IPS-11a (cell line): Measurements from ENCODE around the gene KLK12.
A peak's percentile ranks its signal among the peaks of the same experiment; 100 is the strongest.
"Not testable (repeated sequence)": the region's sequence is repeated elsewhere in the genome, so short reads cannot be mapped to it uniquely, and the experiment has no call there.

Source experiments
- H3K4me3 ChIP-seq: one replicate; pipeline ENCODE4 v1.5.1; 2013; ENCODE audit warnings: low read depth, low read length, control low read depth

Gene KLK12

GRCh38 chr19:51016798-51017683, 17.8 kb downstream of the KLK12 start:
- peak overlapping the region; percentile 58 for H3K4me3 ChIP-seq

DNA sequence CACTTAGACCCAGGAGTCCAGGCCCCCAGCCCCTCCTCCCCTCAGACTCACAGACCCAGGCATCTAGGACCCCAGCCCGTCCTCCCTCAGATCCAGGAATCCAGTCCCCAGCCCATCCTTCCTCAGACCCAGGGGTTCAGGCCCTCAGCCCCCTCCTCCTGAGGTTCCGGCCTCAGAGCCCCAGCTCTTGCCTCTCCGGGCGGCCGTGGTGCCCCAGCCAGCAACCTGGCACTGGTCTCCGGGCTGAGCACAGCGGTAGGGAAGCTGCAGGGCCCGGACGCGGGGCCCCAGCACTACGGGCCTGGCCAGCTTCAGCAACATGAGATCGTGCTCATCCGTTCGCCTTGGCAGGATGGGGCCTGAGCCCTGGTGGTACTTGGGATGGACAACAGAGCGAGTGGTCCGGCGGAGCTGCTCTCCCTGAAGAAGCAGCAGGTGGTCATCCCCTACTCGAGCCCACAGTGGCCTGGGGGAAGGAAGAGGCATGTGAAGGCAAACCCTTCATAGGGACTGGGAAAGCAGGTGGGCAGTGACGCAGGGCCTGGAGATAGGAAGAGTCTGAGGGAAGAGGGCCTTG, 19.0 kb downstream of the KLK12 start:
- H3K4me3 ChIP-seq = no peak overlapping the region

DNA sequence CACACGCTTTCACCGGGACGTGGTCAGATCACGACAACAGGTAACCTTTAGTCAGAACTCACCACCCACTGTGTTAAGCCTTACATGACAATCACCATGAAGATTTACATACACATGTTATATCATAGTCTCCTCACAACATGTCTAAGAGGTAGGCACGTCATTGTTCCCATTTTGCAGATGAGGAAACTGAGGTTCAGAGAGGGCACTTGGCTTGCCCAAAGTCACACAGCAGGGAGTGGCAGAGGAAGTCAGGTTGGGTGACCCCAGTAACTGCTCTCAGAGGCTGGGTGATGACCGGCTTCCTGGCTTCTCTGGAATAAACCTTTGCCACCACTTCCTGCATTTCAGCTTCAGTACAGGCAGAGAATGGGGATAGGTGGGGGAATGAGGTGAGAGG, 20.6 kb downstream of the KLK12 start:
- no peak overlapping the region for H3K4me3 ChIP-seq

DNA sequence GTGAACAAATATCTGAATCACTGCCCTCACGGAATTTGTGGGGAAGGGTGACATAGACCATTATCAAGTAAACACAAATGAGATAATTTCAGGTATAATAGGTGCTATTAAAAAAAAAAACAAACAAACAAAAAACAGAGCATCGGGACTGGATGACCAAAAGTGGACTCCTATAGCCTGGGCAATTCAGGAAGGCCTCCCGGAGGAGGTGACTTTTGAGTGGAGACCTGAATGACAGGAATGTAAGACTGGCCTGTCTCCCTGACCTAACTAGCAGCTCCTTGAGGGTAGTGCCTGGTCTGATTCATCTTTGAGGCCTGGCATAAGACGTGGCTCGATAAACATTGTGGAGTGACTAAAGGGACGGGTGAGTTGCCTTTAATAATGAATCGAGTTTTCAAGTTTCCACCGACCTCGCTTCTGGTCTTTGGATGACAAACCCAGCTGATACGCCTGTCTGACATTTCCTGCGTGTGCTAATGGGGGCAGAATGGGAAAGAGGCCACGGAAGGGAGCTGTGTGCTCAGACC, 22.1 kb downstream of the KLK12 start:
- H3K4me3 ChIP-seq = no peak overlapping the region

DNA sequence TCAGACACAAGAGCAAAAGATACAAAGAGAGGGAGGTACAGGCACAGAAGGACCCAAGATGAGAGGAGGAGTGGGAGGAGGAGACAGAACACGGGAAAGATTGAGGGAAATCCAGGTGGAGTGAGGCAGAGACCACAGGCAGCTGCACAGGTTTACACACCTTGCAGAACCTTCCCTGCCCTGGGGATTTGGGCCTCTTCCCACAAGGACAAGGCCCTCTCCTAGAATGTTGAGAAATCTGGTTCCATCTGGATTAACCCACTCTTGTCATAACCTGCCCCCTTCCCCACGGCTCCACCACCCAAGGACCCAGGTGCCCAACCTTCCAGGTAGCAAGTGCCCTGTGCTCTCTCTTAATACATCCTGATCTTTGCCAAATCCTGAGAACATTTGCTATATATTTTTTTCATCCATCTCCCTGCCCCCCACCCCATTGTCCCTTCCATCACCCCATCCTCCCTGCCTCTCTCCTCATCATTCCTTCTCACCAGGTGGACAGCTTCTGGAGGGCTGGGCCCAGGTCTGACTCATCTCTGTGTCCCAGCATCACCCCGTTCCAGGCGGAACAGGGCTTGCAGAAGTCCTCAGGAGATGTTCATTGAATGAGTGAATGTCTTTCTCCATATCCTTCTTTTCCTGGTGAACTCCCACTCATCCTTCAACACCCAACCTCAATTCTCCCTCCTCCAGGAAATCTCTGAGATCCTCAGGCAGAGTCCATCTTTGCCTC, 24.6 kb downstream of the KLK12 start:
- no peak overlapping the region for H3K4me3 ChIP-seq

- no peak overlapping the region for H3K4me3 ChIP-seq
These were observed 25.5 kb downstream of the KLK12 start for GRCh38 chr19:51009061-51009891.

- no peak overlapping the region for H3K4me3 ChIP-seq
These were observed 27.3 kb downstream of the KLK12 start for GRCh38 chr19:51007488-51007887.

- no peak overlapping the region for H3K4me3 ChIP-seq
These were observed 28.4 kb downstream of the KLK12 start for GRCh38 chr19:51006406-51006805.

- H3K4me3 ChIP-seq = no peak overlapping the region
These were observed 29.6 kb downstream of the KLK12 start for GRCh38 chr19:51005248-51005647.

- H3K4me3 ChIP-seq = no peak overlapping the region
These were observed 31.5 kb downstream of the KLK12 start for GRCh38 chr19:51003316-51003715.

- peak overlapping the region; percentile 24 for H3K4me3 ChIP-seq
These were observed 32.1 kb downstream of the KLK12 start for GRCh38 chr19:51002542-51003311.

DNA sequence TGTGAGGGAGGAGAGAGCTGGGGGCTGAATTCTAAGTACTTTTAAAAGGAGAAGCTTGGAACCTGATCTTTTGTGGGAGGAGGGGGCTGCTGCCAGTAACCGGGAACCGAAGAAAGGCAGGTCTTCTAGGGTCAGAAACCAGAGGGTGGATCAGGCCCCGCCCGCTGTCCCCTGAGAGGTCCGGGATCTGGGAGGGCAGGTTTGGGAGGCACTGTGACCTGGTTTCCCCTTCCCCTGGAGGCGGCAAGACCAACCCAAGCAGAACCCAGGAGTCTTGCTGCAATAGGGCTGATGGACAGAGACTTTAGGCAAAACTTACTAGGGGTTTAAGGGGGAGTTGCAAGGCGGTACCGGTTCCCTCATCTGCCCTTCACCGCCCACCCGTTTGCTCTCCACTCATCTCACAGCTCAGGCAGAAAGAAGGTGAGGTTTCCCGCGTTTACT, 32.7 kb downstream of the KLK12 start:
- peak overlapping the region; percentile 24 for H3K4me3 ChIP-seq

DNA sequence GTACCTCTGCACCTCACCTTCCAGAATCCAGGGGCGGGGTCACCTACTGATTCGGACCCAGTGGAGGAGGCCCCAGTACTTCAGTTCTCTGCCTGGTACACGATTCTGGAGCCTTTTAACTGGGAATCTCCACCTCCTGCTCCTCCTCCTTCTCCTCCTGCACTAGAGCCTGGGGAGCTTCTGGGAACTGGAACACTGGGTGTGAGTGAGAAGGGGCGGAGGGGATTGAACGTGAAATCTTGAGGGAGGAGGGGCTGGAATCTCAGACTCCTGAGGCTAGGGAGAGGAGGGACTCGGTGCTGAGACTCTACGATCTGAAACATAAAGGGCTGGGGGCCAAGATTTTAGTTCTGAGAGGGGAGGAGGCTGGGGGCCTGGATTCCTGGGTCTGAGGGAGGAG, 33.3 kb downstream of the KLK12 start, which contains the start of gene KLK8:
Gene KLK8, minus strand, starts transcription at position 90 of the 400 bp plus-strand sequence. CDS start 437 bp downstream, outside the sequence.
- peak within 1 kb of the TSS; percentile 24 for H3K4me3 ChIP-seq

- peak overlapping the region; percentile 17 for H3K4me3 ChIP-seq
These were observed 33.8 kb downstream of the KLK12 start for GRCh38 chr19:51000981-51001380.

DNA sequence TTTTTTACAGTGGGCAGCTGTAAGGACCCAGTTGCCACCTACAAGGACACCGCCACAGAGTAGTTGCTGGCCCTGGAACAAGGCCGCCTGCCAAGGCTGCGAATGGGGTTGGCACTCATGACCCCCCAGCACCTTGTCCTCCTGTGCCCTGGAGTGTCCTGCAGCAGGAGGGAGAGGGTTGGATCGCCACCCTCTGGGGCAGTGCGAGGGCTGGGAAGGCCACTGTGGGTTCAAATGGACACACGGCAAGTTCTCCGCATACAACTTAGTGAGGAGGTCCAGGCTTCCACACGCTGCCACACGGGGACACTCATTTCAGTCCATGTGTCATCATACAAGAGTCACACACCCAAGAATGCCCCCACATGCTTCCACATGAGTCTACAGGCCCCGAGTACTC, 34.4 kb downstream of the KLK12 start:
- H3K4me3 ChIP-seq = no peak overlapping the region

- no peak overlapping the region for H3K4me3 ChIP-seq
These were observed 36.1 kb downstream of the KLK12 start for GRCh38 chr19:50998686-50999085.

- H3K4me3 ChIP-seq = no peak overlapping the region
These were observed 36.7 kb downstream of the KLK12 start for GRCh38 chr19:50998061-50998460.

GRCh38 chr19:50994129-50994528, 40.7 kb downstream of the KLK12 start:
- H3K4me3 ChIP-seq = no peak overlapping the region

DNA sequence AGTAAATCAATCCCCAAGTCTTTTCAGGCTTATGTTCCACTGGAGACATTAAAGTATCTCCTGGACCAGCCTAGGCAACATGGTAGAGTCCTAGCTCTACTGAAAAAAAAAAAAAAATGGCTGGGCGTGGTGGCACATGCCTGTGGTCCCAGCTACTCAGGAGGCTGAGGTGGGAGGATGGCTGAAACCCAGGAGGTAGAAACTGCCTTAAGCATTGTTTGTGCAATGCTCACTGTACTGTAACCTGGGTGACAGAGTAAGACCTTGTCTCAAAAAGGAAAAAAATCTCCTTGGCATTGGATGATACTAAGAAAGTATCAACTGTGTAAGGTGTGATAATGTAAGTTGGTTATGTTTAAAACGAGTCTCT, 42.2 kb downstream of the KLK12 start:
- no peak overlapping the region for H3K4me3 ChIP-seq

DNA sequence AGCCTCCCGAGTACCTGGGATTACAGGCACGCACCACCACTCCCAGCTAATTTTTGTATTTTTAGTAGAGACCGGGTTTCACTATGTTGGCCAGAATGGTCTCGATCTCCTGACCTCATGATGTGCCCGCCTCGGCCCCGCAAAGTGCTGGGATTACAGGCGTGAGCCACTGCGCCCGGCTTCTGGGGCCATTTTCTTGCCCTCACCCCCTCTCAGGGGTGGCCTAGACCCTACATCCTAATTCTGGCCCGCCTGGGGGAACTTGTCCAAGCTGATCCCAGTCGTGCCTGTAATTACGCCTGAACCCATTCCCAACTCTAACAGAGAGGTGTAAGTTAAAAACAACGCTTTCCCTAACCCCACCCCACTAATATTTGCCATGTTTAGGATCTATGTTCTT, 50.4 kb downstream of the KLK12 start:
- not testable (repeated sequence) for H3K4me3 ChIP-seq
